HepG2 (cell line): ENCODE results near the gene MED22. TPM values are rescaled to one million over a fixed set of nuclear protein-coding genes. Genes with fewer than 3 reads are reported as not detected.

Experiments
- ARID3A ChIP-seq: IDR thresholded peaks from 2 replicates; pipeline ENCODE4 v1.6.1; 2012; ENCODE audit warnings: low read depth, low read length, improper control_type of control experiment
- HNRNPL ChIP-seq: fragments of 200-400 bp; formaldehyde crosslinking; IDR thresholded peaks from 2 replicates; pipeline ENCODE4 v1.6.1; 2017; ENCODE audit warnings: mild to moderate bottlenecking, low read depth, low read length
- TOE1 ChIP-seq: sonication (generic); formaldehyde crosslinking; IDR thresholded peaks from 2 replicates; pipeline ENCODE4 v1.4.0; 2020; ENCODE audit warnings: mild to moderate bottlenecking, missing genetic modification reagents
- ZBTB40 ChIP-seq, 2 experiments: fragments of 450-650 bp in 1 of 2; sonication (generic) in 1 of 2; formaldehyde crosslinking in 1 of 2; IDR thresholded peaks; 2 replicates each; pipeline versions ENCODE4 v1.6.1 to v1.8.0; 2016 to 2022; ENCODE audit warnings: antibody characterized with exemption in 1 of 2, mild to moderate bottlenecking in 1 of 2, missing genetic modification reagents in 1 of 2
- ZNF407 ChIP-seq: sonication (generic); formaldehyde crosslinking; IDR thresholded peaks from one replicate; pipeline ENCODE4 v1.5.1; 2020; ENCODE audit warnings: mild to moderate bottlenecking, missing genetic modification reagents; ENCODE audit errors: not compliant biosample characterization
- ZNF451 ChIP-seq: sonication (generic); formaldehyde crosslinking; IDR thresholded peaks from 2 replicates; pipeline ENCODE4 v1.5.0; 2020; ENCODE audit warnings: mild to moderate bottlenecking, missing genetic modification reagents
- ZNF773 ChIP-seq: sonication (generic); formaldehyde crosslinking; IDR thresholded peaks from 2 replicates; pipeline ENCODE4 v1.4.0; 2020; ENCODE audit warnings: missing genetic modification reagents, borderline replicate concordance
- polyA plus RNA-seq, 8 experiments: library from polyadenylated mRNA; depleted of rRNA in 3 of 8; stranded (reverse) in 7 of 8; unstranded in 1 of 8; fragments of >200 nt; fragmentation: Illumina TruSeq in 4 of 8; extraction: Trizol in 4 of 8; gene quantifications; 2 replicates each; pipeline versions ENCODE4 v1.2.1 to v1.2.3, GENCODE V29; 2011 to 2016; ENCODE audit warnings: low read depth in 4 of 8, missing spikeins in 1 of 8, mixed read lengths in 1 of 8; ENCODE audit not compliant: insufficient read depth in 1 of 8
- total RNA-seq, 5 experiments: library from RNA; depleted of rRNA; stranded (reverse); fragments of >200 nt; fragmentation: Illumina TruSeq; extraction: Trizol; gene quantifications; 2 replicates each; pipeline ENCODE4 v1.2.3, GENCODE V29; 2016; ENCODE audit warnings: low read depth in 1 of 5

The MED22 gene
- total and polyA plus RNA-seq, 2 of the 13 experiments (the other 11 are each of a cell fraction or from before 2014, with no cell fraction given) = 15.8 to 22.1 TPM

DNA sequence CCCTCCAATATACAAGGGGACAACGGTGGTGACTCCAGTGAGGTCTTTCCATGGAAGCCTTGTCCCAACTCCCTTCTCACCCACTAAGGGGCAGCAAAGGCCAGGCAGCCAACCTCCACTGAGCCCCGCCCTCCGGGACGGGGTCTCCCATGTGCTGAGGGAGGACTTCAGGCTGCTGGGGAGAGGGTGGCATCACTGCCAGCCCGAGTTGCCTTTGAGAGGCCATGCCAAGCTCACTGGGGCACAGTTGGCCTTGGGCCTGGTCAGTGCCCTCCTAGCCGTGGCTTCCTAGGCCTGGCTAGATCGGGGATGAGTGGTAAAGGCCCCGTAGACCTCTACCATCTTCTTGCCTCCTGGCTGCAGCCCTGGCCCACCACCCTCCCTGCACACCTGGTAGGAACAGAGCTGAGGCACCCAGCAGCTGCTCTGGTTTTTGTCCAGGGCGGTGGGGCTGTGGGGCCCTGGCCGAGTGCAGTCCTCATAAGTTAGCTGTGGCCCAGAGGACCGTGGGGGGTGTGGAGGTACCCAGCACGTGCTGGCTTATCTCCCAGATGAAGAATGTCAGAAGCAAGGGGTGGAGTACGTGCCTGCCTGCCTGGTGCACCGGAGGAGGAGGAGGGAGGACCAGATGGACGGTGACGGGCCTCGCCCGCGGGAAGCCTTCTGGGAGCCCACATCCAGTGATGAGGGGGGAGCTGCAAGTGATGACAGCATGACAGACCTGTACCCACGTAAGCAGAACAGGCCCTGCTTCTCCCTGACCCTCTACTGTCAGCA is 11.7 kb upstream of the MED22 start (continued):
- TF ChIP-seq ARID3A (no peak), ZNF773 (CRISPR knock-in tag) (no peak), TOE1 (CRISPR knock-in tag) (no peak), ZNF451 (no peak), ZBTB40 (IDR thresholded peaks at IDR 0.05) (no peak), ZBTB40 (CRISPR knock-in tag; IDR thresholded peaks at IDR 0.05) (no peak), HNRNPL (0 out of 2 replicates have a peak, but pooled peaks have one; percentile 58), ZNF407 (CRISPR knock-in tag) (no peak)
